DND-41 (cell line): ENCODE data around the gene RNFT2.

ENCODE experiments used
- CTCF ChIP-seq: IDR thresholded peaks from 2 replicates; pipeline ENCODE4 v1.5.1; 2012; ENCODE audit warnings: borderline replicate concordance, low read length, moderate library complexity, mild to moderate bottlenecking; ENCODE audit not compliant: poor library complexity, severe bottlenecking; ENCODE audit errors: extremely low read depth
- EZH2 ChIP-seq: IDR thresholded peaks from 3 replicates; pipeline ENCODE4 v1.6.1; 2012; ENCODE audit warnings: borderline replicate concordance, low read depth, mild to moderate bottlenecking, moderate library complexity, low read length, inconsistent platforms; ENCODE audit not compliant: severe bottlenecking

GRCh38 chr12:116691636-116692035 lies 46.5 kb upstream of the RNFT2 start:
- TF ChIP-seq EZH2 (no peak), CTCF (no peak)
